AG08395 (cell line): ENCODE data around the gene MAP1LC3B.

Experiments used
- DNase-seq: peaks from one replicate; pipeline ENCODE4 v3.0.0; 2012; ENCODE audit warnings: mixed read lengths, low spot score

The MAP1LC3B gene

DNA sequence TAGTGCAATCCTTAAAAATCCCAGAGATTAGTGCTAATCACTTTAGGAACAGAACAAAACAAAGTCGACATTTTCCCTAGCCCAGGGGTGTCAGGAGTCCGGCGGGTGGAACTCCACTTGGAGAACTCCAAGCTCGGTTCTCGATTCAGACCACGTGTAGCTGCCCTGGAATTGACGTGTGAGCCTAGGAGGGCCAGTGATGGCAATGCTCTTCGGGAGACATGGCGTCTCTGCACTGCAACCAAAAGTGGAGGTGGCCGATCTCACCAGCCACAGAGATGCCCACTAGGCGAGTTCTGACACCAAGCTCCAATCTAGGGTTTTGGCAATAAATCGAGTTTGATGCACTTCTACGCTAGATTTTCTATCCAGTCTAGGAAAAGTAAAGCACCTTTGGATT lies 17.6 kb downstream of the MAP1LC3B start:
- DNase-seq: no peak

DNA sequence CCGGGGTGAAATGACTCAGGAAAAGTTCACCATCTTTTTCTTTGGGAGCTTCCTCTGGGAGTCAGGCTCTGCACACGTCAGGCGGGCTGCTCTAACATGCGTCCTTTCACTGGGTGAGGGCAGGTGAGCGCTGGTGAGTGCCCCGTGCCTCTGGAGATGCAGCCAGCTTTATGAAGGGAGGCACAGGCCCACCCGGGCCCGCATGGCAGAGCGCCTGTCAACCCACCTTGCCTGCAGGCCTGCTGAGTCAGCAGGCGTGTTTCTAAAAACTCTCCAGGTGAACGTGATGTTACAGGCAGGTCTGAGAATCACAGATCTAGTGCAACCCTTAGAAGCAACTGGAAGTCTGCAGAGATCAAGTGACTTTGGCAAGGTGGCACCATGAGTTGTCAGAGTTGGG lies 18.4 kb downstream of the MAP1LC3B start:
- no peak for DNase-seq

DNA sequence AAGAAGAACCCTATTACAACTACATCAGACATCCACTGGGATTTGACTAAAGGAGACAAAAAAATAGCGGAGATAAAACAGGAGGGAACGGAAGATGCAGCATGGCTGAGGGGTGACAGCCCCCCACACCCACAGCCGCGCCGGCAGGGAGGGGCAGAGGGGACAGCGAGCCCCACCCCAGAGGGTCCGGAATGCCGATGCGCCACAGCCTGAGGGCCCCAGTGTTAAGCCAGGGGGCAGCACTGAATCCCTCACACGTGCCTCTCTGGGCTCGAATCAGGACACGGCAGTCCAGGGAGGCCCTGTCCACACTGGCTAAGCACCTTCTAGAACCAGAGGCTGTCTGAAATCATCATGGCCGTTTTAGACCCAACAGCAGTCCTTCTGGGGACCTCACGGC lies 18.8 kb downstream of the MAP1LC3B start:
- DNase-seq: no peak

DNA sequence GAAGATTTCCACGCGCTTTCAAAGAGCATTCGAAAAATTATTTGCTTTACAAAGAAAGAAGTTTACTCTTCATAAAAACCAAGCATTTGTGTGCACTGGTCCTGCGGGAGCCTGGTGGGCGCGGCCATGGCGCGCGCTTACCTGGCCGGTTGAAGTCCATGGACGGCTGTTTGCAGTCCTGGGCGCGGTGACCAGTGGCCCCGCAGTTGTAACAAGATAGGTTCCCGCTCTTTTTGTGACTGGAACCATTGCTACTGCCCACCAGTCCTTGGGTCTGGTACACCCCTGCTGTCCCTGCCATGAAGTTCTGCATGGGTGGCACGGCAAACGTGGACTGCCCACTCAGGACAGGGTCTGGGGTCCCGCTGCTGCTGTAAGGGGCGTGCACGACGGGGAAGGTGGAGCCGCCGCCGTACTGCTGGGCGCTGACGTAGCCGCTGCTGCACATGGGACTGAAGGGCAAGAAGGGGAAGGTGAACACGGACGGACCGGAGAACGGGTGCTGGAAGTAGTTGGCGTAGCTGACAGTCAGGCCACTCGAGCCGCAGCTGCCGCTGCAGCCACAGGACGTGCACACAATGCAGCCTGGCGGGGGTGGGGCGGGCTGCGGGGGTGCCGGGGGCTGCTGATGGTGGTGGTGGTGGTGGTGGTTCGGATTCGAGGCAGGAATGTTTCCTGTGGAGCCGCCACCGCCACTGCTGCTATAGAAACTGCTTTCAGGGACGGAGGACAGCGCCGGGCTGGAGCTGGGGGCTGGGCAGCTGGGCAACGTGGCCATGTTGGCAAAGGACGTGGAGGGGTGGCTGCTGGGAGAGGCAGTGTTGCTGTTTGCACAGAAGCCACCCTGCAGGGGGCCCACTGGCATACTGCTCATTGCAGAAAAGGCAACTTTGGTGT lies 19.5 kb downstream of the MAP1LC3B start:
- DNase-seq: no peak

DNA sequence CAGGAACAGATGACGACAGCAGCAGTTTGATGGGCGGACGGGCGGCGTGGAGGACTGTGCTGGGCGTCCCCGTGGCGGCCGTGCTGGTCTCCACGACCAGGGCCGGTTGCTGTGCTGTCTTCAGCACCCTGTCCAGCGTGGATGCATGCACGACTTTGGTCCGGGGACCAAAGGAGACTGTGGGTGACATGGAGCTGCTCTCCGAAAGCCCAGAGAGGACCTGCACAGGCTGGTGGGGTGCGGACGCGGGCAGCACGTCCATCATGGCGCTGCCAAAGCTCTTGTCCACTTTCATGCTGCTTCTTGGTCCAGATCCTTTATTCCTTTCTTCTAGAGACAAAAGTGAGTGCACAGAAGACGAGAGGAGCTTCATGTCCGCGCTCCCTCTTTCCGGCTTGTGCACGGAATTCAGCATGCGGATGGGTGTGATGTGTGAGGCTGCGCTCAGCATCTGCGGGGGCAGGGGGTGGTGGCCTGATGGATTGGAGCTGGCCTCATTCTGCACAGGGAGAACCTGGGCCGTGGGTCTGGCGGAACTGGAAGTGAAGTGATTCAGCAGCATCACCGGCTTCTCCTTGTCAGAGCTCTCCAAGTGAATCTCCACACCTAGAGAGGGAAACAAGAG lies 20.3 kb downstream of the MAP1LC3B start:
- no peak for DNase-seq

DNA sequence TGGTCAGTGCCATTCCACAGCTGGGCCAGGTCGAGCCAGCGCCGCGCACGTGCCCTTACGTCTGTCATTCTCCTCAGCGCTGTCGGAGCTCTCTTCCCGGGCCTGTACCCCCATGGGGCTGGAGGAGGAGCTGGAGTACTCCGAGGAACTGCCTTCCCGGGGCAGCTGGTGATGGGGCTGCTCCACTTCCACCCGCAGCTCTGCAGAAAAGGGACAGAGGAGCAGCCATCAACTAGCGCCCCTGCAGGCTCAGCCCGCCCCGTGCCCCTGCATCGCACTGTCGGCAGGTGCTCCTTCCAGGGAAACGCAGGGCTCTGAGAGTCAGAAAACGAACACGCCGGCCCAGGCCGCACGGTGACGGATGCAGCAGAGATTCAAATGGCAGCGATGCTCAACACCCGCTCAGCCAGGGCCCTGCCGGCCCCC lies 20.9 kb downstream of the MAP1LC3B start:
- no peak for DNase-seq

DNA sequence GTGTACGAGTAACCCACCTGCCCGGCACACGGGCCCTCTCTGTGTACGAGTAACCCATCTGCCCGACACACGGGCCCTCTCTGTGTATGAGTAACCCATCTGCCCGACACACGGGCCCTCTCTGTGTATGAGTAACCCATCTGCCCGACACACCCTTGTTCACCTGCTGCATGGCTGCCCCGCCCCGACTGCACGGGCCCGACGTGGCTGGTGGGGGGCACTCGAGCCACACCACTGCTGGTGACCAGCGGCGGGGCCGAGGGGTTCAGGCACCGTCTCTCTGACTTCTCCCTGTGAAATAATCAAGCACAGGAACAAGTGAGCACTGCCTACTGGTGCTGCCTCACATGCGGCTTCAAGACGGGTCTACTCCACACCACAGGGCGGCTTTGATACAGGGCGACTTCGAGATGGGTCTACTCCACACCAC lies 22.1 kb downstream of the MAP1LC3B start:
- no peak for DNase-seq

DNA sequence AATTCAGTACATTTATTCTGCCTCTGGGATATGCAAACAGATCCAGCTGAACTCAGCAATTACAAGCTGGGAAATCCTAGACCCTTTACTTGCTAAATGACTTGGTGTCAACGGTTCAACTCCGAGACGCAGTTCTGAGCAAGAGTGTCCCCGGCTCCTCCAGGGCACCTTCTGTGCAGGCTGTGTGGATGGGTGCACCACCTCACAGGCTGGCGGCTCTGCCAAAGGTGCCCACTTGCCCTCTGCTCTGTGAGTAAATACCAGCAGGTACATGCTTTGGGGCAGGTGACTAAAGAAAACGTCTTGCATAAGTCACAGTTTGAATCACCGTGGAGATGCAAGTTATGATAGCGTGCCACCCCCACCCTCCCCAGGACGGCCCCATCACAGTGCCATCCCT lies 23.3 kb downstream of the MAP1LC3B start:
- no peak for DNase-seq

DNA sequence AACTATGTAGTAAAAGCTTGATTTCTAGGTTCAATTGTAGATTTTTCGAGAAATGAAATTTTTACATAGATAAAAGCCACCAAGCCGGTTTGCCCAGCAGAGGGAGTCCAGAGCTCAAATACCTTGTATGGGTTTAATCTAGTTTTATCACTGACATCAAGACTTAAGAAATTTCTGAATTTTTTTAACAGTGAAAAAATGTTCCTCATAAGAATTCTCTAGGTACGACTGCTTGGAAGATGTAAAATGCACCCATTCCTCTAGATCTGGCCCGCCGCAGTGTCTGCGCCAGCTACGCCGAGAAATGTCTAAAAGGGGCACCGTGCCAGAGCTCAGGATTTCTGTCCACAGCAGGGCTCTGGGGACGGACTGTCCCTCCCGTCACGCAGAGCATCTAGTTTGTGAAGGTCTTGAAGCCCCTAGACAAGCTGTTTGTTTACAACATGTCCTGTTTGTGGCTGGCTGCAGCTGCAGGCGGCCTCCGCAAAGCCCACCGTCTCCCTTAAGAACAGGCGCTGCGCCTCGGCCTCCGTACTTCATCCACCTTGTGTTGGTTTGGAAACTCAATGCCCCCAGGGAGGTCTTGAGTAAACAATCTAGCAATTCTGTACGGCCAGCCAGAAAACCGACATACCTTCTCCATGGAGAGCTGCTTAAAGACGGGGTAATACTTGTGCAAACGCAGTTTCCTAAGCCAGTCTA lies 24.8 kb downstream of the MAP1LC3B start:
- DNase-seq: peak; percentile 64

DNA sequence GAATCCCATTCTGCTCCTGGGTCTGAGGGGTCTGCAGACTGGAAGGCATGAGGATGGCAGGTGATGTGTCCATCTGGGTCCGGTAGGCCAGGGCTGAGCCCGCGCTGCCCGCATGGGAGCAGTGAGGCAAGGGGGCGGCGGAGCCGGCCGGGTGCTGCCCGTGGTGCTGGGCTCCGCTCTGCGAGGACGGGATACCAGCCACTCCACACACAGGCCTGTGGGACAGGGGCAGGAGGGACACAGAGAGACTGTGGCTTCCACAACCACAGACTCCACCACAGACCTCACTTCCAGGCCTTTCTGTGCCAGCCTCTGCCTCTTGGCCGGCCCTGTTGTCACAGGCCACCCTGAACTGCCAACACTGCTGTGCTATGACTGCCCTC lies 25.4 kb downstream of the MAP1LC3B start:
- no peak for DNase-seq

DNA sequence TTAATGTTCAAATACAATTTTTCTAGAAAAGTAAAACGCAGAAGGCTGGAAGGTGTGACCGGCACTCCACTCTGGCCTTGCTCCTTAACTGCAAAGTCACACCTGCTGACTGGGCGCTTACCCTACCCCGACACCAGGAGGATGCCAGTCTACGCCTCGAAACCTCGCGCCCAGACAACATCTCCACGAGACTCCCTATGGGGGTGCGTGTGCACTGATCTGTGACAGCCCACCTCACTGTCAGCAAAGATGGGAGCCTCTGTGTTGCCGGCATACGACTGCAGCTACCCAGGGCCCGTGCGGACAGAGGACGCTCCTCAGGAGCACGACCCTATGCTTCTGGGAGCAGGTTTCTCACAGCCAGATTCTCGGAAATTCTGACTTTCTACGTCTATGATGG lies 26.1 kb downstream of the MAP1LC3B start:
- no peak for DNase-seq

DNA sequence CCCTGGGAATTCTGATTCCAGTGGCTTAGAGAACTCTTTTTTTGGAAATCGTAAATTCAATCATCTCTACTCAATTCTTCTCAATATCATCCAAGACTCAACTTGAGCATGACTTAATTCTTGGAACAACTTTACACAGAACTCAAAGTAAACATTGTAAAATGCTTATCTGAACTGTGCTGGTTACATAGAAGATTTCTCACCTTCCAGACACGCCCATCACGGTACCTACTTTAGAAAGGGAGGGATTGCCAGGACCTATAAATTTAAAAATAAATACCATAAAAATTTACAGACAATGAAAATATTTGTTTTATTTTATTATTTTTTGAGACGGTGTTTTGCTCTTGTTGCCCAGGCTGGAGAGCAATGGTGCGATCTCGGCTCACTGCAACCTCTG lies 26.5 kb downstream of the MAP1LC3B start:
- no peak for DNase-seq

DNA sequence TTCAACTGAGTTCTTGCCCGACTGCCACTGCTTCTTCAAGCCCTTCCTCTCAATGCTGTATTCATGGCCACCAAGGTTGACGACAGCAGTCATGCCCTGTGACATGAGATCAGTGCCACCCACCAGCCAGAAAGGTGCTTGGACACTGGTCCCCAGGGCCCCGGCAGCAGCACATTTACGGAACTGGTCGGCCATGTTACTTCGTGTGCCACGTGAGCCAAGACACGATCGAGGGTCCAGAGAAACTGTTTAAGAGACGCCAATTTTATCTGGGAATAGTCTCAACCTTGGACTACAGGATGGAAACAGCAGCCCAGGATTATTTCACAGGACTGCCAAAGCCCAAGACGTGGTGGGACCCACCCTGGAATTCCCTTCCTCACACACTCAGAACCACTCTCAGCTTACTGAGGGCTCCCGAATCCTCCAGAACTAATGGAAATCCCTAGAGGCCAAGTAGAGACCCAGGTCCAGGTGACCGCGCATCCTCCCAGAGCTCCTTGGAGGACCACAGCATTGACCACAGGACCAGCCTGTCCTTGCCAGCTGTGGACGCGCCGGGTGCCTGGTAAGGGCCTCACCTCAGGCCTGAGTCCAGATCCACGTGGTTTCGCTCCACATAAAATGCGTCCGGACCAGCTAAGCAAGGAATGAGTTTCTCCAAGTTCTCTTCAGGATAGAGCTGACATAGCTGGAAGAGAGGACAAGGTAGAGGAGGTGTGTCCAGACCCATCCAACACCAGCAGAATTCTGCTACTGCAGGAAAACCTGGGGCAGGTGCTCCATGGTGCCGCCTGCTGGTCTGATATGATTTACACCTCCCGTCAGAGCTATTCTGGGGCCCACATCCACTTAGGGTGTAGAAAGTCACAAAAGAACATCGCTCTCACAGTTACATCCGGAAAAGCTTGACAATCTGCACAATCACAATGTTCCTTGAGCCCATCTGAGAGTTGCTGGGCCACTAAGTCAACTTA lies 28.2 kb downstream of the MAP1LC3B start:
- no peak for DNase-seq

DNA sequence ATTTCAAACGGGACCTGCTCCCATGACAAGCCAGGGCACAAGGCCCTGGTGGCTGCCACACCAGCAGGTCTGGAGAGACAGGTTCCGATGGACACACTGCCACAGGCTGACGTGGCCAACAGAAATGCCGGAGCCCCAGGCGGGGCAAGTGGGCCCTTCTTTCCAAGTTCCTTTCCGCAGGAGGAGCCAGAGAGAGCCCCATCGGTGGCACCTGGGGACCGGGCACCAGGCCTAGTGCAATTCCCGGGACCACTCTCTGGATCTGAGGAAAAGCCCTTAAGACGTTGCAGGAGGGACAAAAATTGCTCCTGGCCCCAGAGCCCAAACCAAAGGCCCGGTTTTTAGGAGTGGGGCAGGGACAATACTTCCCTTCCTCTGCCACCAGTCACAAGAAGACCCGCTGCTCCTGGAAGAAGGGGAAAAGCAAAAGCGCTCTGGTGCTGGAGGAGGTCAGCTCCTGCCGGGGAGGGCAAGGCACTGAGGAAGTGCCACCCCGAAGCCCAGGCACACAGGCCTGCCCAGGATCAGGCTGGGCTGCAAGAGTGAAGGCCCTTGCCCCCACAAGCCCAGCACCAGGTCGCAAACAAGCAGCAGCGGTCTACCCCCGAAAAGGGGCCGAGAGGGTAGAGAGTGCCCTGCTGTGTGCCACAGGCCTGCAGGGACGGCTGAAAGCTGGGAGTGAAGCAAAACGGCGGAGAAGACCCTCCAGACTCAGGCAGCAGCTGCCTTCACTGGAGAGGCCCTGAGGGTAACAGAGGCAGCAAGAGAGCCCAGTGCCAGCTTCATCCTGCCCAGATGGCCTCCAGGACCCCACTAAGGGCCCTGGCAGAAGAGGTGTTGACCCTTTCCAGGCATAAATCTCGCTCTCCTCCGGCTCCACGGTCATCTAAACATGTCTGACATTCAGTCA lies 29.1 kb downstream of the MAP1LC3B start:
- no peak for DNase-seq

DNA sequence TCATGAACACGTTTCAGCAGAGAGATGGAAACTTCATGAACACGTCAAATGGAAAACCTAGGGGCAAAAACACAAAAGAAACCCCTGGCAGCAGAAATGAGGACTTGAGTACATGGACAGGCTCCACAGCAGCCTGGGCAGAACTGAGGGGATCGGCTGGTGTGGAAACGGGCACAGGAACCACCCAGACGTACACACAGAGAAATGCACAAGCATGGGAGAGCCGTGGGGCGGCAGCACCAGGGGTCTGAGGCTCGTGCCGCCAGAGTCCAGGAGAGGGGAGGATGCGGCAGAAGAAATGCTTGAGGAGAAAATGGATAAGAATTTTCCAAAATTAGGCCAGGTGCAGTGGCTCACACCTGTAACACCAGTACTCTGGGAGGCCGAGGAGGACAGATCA lies 30.0 kb downstream of the MAP1LC3B start:
- DNase-seq: no peak

DNA sequence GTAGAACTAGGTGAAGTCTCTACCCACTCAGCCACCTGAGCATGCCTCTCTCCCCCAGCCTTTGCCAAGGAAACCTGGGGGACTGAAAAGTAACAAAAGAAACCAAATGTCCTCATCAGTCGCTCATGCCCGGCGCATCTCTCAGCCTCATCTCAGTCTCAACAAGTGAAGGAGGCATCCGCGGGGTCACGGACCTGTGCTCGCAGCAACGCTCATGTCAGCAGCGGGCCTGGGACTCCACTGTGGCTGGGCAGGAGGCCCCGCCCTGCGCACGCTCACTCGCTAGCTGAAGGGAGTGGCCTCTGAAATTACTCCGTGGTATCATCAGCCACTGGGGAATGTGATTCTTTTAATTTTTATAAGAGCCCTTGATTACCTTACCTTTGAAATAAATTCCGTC lies 31.3 kb downstream of the MAP1LC3B start:
- DNase-seq: no peak

DNA sequence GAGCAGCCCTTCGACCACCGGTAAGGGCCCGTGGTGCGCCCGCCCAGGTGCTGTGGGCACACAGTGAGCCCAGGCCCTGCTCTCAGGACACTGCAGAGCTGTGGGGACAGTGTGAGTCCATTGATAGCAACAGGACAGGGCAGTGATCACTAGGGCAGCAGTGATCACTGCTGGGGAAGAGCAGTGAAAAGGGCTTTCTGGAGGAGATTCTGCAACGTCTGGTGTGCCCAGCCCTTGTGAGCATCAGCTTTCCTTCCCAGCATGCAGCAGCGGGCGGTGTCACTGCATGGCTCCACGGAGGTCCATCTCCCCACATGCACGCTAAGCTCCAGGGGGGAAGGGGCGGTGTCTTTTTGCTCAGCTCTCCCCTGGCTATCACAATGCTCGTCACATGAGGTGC lies 32.1 kb downstream of the MAP1LC3B start:
- no peak for DNase-seq

DNA sequence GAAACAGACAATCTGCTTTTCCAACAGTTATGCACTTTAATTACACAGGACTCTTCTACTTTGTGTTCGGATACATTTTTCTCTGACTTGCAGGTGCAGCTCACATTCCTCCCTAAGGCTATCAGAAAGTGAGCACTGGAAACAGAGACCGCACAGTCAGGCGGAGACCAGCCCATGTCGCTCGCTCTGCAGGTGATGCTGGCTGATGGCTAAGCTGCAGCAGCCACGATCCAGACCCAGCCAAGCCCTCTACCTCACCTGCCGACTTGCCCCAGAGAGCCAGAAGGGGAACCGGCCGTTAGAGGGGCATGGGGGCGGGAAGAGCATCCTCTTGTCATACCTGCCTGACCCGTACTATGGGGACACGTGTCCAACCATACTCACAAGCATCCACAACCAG lies 33.8 kb downstream of the MAP1LC3B start:
- DNase-seq: no peak

DNA sequence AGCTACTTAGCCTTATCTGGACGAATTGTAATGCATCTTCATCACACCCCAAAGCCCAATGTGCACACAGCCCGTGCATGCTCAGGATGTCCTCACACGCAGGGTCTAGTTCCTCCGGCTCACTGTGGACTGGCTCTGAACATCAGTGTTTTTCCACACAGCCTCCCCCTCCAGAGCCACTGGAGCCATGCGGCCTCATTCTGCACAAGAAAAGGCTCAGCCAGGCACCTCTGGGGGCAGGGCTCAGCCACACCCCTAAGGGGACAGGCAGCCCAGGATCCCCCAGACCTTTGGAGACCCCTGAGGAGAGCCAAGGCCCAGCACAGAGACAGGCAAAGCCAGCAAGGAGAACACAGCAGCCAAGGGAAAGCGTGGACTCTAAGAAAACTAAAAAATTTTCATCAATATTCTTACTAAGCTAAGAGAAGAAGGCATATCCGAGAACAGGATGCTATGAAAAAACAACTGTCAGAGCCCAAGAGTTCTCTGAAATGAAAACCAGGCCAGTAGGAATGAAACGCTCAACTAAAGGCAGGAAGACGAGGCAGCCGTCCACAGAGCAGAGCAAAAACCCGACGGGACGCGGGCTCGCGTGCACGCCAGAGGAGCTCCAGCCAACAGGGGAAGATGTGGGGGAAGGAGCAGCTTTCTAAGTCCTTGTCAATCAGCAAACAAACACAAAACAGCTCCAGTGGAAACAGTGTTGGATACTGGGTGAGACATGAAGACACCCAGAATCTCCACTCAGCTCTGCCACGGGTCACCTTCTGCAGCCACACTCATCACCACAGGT lies 34.5 kb downstream of the MAP1LC3B start:
- DNase-seq: no peak

DNA sequence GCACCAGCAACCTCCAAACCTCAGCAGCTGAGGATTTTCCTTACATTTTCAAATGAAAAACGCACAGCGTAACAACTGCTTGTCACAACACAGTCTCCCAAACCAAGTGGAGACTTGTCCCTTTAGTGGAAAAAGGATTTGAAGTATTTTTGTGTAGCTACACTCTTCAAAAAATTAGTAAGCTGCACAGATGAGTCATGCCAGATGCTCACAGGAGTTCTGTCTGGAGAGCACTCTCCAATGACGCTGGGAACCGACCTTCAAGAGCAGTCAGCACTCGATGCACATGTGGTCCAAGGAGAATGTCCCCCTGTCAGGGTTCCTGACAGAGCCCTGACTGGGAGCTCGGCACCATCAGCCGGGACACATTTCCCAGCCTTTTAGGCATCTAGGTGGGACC lies 39.8 kb downstream of the MAP1LC3B start:
- peak; percentile 84 for DNase-seq
